ENCODE data around the gene YWHAE.

DNA sequence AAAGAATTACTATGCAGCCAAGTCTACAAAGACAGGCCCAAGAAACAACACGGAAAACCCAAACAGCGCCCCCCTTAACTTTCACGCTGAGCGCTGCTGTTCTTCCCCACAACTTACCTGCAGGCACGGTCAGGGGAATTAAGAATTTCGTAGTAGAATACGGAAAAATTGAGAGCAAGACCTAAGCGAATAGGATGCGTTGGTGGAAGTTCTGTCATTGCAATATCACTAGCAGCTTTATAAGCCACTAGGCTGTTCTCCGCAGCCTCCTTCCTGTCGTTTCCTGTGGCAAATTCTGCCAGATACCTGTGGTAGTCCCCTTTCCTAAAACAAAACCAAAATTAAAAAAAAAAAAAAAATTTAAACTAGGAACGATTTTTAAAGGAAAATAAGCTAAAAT is 39.0 kb downstream of the YWHAE start:
- TF ChIP-seq, protein P1, sequence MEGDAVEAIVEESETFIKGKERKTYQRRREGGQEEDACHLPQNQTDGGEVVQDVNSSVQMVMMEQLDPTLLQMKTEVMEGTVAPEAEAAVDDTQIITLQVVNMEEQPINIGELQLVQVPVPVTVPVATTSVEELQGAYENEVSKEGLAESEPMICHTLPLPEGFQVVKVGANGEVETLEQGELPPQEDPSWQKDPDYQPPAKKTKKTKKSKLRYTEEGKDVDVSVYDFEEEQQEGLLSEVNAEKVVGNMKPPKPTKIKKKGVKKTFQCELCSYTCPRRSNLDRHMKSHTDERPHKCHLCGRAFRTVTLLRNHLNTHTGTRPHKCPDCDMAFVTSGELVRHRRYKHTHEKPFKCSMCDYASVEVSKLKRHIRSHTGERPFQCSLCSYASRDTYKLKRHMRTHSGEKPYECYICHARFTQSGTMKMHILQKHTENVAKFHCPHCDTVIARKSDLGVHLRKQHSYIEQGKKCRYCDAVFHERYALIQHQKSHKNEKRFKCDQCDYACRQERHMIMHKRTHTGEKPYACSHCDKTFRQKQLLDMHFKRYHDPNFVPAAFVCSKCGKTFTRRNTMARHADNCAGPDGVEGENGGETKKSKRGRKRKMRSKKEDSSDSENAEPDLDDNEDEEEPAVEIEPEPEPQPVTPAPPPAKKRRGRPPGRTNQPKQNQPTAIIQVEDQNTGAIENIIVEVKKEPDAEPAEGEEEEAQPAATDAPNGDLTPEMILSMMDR (IDR thresholded peaks at IDR 0.05), result no peak
- no peak for TF ChIP-seq ZFX (IDR thresholded peaks at IDR 0.05; ENCODE audit: borderline replicate concordance)
